ENCODE measurements around the gene EYA3. TPM values are rescaled to one million over a fixed set of nuclear protein-coding genes. Genes with fewer than 3 reads are reported as not detected.

Gene EYA3
- total RNA-seq, 1 experiment from 2014 or later: 13.0 TPM

DNA sequence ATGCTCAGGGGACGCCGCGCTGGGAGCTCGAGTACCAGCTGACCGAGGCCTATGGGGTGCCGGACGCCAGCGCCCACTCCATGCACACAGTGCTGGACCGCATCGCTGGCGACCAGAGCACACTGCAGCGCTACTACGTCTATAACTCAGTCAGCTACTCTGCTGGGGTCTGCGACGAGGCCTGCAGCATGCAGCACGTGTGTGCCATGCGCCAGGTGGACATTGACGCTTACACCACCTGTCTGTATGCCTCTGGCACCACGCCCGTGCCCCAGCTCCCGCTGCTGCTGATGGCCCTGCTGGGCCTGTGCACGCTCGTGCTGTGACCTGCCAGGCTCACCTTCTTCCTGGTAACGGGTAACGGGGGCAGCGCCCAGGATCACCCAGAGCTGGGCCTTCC is 129.9 kb downstream of the EYA3 start:
- no peaks in the 10 kb centered on the region for H3K27me3 ChIP-seq (replicated peaks)
- no peaks in the 10 kb centered on the region for H3K9me3 ChIP-seq (replicated peaks)
- DNase-seq (ENCODE audit: low read depth in 1 of 2, low spot score in 2 of 2): no peak
- H3K4me3 ChIP-seq: no peak overlapping the region
- no peaks in the 10 kb centered on the region for H3K36me3 ChIP-seq
- H3K4me1 ChIP-seq (replicated peaks): peaks cover 25% of the 10 kb centered on the region
- no peak overlapping the region for H3K27ac ChIP-seq

- no peak overlapping the region for H3K4me3 ChIP-seq
- peaks cover 25% of the 10 kb centered on the region for H3K4me1 ChIP-seq (replicated peaks)
- no peaks in the 10 kb centered on the region for H3K9me3 ChIP-seq (replicated peaks)
- no peaks in the 10 kb centered on the region for H3K27me3 ChIP-seq (replicated peaks)
- no peak overlapping the region for H3K27ac ChIP-seq
- DNase-seq (ENCODE audit: low read depth in 1 of 2, low spot score in 2 of 2): no peak
- H3K36me3 ChIP-seq: no peaks in the 10 kb centered on the region
These were observed 130.8 kb downstream of the EYA3 start for GRCh38 chr1:27957655-27958054.

- peaks cover 25% of the 10 kb centered on the region for H3K4me1 ChIP-seq (replicated peaks)
- no peak overlapping the region for H3K27ac ChIP-seq
- no peak for DNase-seq (ENCODE audit: low read depth in 1 of 2, low spot score in 2 of 2)
- no peak overlapping the region for H3K4me3 ChIP-seq
- no peaks in the 10 kb centered on the region for H3K36me3 ChIP-seq
- H3K9me3 ChIP-seq (replicated peaks): no peaks in the 10 kb centered on the region
- H3K27me3 ChIP-seq (replicated peaks): no peaks in the 10 kb centered on the region
These were observed 131.6 kb downstream of the EYA3 start for GRCh38 chr1:27956761-27957160.

- H3K9me3 ChIP-seq (replicated peaks): no peaks in the 10 kb centered on the region
- no peaks in the 10 kb centered on the region for H3K27me3 ChIP-seq (replicated peaks)
- H3K4me3 ChIP-seq: no peak overlapping the region
- H3K36me3 ChIP-seq: no peaks in the 10 kb centered on the region
- peaks cover 10% of the 10 kb centered on the region for H3K4me1 ChIP-seq (replicated peaks)
- no peak for DNase-seq (ENCODE audit: low read depth in 1 of 2, low spot score in 2 of 2)
- no peak overlapping the region for H3K27ac ChIP-seq
These were observed 133.3 kb downstream of the EYA3 start for GRCh38 chr1:27955076-27955475.

GRCh38 chr1:27954186-27954585 is 134.2 kb downstream of the EYA3 start:
- Histone ChIP-seq H3K4me3 (no peak overlapping the region), H3K4me1 (replicated peaks) (peaks cover 3% of the 10 kb centered on the region), H3K36me3 (no peaks in the 10 kb centered on the region), H3K27me3 (replicated peaks) (no peaks in the 10 kb centered on the region), H3K9me3 (replicated peaks) (no peaks in the 10 kb centered on the region), H3K27ac (no peak overlapping the region)
- no peak for DNase-seq (ENCODE audit: low read depth in 1 of 2, low spot score in 2 of 2)

GRCh38 chr1:27952147-27952546 is 136.3 kb downstream of the EYA3 start:
- Histone ChIP-seq H3K4me3 (no peak overlapping the region), H3K9me3 (replicated peaks) (no peaks in the 10 kb centered on the region), H3K36me3 (no peaks in the 10 kb centered on the region), H3K27me3 (replicated peaks) (no peaks in the 10 kb centered on the region), H3K4me1 (replicated peaks) (no peaks in the 10 kb centered on the region), H3K27ac (no peak overlapping the region)
- no peak for DNase-seq (ENCODE audit: low read depth in 1 of 2, low spot score in 2 of 2)

DNA sequence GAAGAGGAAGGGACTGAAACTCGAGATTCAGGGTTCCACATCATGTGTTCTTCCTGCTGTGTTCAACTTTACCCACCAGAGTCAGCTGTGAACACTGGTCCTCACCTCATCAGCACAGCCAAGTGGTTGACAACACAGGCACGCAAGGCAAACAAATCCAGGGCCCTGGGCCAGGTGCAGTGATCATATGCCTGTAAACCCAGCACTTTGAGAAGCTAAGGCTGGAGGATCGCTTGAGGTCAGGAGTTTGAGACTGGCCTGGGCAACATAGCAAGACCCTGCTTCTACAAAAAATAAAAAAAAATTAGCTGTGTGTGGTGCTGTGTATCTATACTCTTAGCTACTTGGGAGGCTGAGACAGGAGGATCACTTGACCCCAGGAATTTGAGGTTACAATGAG is 137.0 kb downstream of the EYA3 start:
- no peaks in the 10 kb centered on the region for H3K27me3 ChIP-seq (replicated peaks)
- H3K4me3 ChIP-seq: no peak overlapping the region
- no peaks in the 10 kb centered on the region for H3K9me3 ChIP-seq (replicated peaks)
- no peak for DNase-seq (ENCODE audit: low read depth in 1 of 2, low spot score in 2 of 2)
- no peaks in the 10 kb centered on the region for H3K4me1 ChIP-seq (replicated peaks)
- no peaks in the 10 kb centered on the region for H3K36me3 ChIP-seq
- H3K27ac ChIP-seq: no peak overlapping the region

DNA sequence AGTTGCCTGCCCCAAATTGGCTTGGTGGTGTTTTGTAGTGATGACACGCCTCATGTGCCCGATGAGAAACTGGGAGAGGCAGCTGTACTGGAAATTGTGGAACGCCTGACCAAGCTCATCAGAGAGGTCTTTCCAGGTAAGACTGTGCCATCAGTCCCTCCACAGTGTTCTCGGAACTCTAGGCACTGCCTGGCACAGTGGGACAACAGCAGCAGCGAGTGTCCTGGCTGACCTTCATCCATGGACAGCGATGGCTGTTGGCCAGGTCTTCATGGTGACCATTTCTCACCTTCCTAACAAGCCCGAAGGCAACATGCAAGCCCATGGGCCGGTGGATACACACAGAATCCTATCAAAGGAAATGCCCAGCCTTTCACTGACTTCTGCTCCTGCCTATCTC is 139.4 kb downstream of the EYA3 start:
- Histone ChIP-seq H3K27me3 (replicated peaks) (no peaks in the 10 kb centered on the region), H3K4me3 (no peak overlapping the region), H3K36me3 (no peaks in the 10 kb centered on the region), H3K27ac (no peak overlapping the region), H3K9me3 (replicated peaks) (no peaks in the 10 kb centered on the region), H3K4me1 (replicated peaks) (no peaks in the 10 kb centered on the region)
- no peak for DNase-seq (ENCODE audit: low read depth in 1 of 2, low spot score in 2 of 2)

DNA sequence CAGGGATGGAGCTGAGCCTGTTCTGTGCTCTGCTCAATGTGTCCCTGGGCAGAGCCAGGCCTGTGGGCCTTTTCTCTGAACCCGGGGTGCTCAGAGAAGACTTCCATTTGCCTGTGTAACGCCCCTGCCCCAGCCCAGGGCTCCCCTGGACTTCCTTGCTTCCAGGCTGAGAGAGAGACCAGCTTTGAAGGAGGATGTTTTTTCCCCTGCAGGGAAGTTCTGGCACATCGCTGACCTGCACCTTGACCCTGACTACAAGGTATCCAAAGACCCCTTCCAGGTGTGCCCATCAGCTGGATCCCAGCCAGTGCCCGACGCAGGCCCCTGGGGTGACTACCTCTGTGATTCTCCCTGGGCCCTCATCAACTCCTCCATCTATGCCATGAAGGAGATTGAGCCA is 143.4 kb downstream of the EYA3 start:
- Histone ChIP-seq H3K4me3 (no peak overlapping the region), H3K27ac (no peak overlapping the region), H3K9me3 (replicated peaks) (no peaks in the 10 kb centered on the region), H3K36me3 (no peaks in the 10 kb centered on the region), H3K27me3 (replicated peaks) (no peaks in the 10 kb centered on the region), H3K4me1 (replicated peaks) (no peaks in the 10 kb centered on the region)
- DNase-seq (ENCODE audit: low read depth in 1 of 2, low spot score in 2 of 2): no peak

- Histone ChIP-seq H3K27ac (no peak overlapping the region), H3K4me1 (replicated peaks) (peaks cover 7% of the 10 kb centered on the region; the same call in 1 of the 2 replicates), H3K9me3 (replicated peaks) (no peaks in the 10 kb centered on the region), H3K36me3 (no peaks in the 10 kb centered on the region), H3K27me3 (replicated peaks) (no peaks in the 10 kb centered on the region), H3K4me3 (no peak overlapping the region)
- no peak for DNase-seq (ENCODE audit: low read depth in 1 of 2, low spot score in 2 of 2)
These were observed 146.5 kb downstream of the EYA3 start for GRCh38 chr1:27941671-27942540.

DNA sequence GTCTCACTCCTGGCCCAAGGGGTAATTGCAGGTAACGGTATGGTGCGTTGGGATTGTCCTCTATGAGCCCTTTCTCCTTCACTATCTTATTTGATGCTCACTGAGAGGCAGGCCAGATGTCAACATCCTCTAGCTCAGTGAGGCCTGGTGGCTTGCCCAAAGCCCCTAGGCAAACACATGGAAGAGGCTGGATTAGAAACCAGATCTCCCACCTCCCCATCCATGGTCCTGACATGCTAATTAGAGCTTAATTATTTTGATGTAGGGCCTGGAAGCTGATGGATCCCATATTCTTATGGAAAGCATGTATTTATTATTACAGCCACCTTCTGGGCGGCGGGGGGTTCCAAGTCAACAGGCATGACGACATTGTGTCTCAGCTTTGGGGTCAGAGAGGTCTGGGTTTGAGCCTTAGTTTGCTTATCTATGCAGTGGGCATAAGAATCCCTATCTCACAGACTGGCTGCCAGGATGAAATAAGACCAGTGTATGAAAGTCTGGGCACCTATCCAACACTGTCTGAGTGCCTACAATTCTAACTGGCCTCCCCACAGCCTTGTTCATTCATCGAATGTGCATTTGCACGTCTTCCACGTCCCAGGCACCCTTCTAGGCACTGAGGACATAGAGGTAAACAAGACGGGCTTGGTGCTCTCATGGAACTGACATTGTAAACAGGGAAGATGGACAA is 147.4 kb downstream of the EYA3 start:
- H3K27ac ChIP-seq: no peak overlapping the region
- peaks cover 7% of the 10 kb centered on the region; the same call in 1 of the 2 replicates for H3K4me1 ChIP-seq (replicated peaks)
- no peak for DNase-seq (ENCODE audit: low read depth in 1 of 2, low spot score in 2 of 2)
- H3K27me3 ChIP-seq (replicated peaks): no peaks in the 10 kb centered on the region
- H3K4me3 ChIP-seq: no peak overlapping the region
- H3K9me3 ChIP-seq (replicated peaks): no peaks in the 10 kb centered on the region
- no peaks in the 10 kb centered on the region for H3K36me3 ChIP-seq

DNA sequence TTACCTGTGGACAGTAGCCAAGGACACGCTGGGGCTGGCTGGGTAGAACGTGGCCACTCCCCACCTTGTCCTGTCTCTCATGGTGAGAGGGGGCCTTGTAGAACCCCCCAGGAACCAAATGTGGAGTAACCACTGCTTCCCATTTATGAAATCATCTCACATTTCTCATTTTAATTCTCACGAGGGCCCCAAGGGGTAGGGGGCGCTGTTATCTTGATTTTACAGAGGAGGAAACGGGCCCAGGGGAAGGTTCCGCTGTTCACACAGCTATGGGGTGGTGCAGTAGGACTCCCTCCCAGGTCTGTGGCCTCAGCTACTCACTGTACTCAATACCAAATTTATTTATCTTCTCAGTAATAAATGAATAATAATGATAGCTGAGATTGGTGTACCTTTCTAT is 148.1 kb downstream of the EYA3 start:
- no peak overlapping the region for H3K4me3 ChIP-seq
- H3K36me3 ChIP-seq: no peaks in the 10 kb centered on the region
- DNase-seq (ENCODE audit: low read depth in 1 of 2, low spot score in 2 of 2): no peak
- H3K27ac ChIP-seq: no peak overlapping the region
- peaks cover 7% of the 10 kb centered on the region; the same call in 1 of the 2 replicates for H3K4me1 ChIP-seq (replicated peaks)
- no peaks in the 10 kb centered on the region for H3K27me3 ChIP-seq (replicated peaks)
- no peaks in the 10 kb centered on the region for H3K9me3 ChIP-seq (replicated peaks)

DNA sequence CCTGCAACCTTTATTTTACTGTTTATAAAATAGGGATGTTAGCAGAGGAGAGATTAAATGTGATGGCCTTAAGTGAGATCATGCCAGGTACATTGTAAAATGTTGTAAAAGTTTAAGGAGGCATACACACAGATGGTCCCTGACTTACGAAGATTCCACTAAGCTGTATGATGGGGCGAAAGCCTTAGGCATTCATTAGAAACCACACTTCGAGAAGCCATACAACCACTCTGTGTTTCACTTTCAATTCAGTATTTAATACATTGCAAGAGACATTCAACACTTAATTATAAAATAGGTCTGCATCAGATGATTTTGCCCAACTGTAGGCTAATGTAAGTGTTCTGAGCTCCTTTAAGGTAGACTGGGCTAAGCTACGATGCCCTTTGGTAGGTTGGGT is 149.9 kb downstream of the EYA3 start:
- no peaks in the 10 kb centered on the region for H3K9me3 ChIP-seq (replicated peaks)
- H3K36me3 ChIP-seq: no peaks in the 10 kb centered on the region
- peaks cover 7% of the 10 kb centered on the region; the same call in 1 of the 2 replicates for H3K4me1 ChIP-seq (replicated peaks)
- no peak overlapping the region for H3K4me3 ChIP-seq
- no peak overlapping the region for H3K27ac ChIP-seq
- no peak for DNase-seq (ENCODE audit: low read depth in 1 of 2, low spot score in 2 of 2)
- H3K27me3 ChIP-seq (replicated peaks): no peaks in the 10 kb centered on the region

DNA sequence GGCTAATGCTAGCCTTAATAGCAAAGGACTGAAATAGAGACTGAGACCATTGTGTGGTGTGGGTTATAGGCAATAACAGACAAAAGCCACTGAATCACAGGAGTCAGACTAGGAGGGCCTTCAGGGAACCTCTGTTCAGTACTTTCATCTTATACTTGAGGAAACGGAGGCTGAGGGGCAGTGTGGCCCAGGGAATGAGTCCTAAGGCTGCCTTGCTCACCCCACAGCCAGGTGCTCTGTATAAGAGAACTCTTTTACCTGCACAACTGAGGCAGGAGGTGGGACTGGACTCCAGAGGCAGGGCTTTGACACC is 150.9 kb downstream of the EYA3 start:
- Histone ChIP-seq H3K4me3 (no peak overlapping the region), H3K27ac (no peak overlapping the region), H3K4me1 (replicated peaks) (peaks cover 7% of the 10 kb centered on the region; the same call in 1 of the 2 replicates), H3K27me3 (replicated peaks) (no peaks in the 10 kb centered on the region), H3K9me3 (replicated peaks) (no peaks in the 10 kb centered on the region), H3K36me3 (no peaks in the 10 kb centered on the region)
- DNase-seq (ENCODE audit: low read depth in 1 of 2, low spot score in 2 of 2): no peak

Data from SJSA1 (cell line).